Stimulated activated CD8-positive, alpha-beta memory T cell treated with anti-CD3 and anti-CD28 coated beads, Interleukin-2, amount 100 ng/mL, for 1 hour (primary cell): ENCODE data around the gene FOLR1.

Experiments
- DNase-seq, 2 donors: peaks; one replicate each; pipeline ENCODE4 v3.0.0-alpha.2; 2020; ENCODE audit warnings: low read depth in 2 of 2

Gene FOLR1

GRCh38 chr11:72223615-72224563, 31.9 kb downstream of the FOLR1 start:
- DNase-seq: no peak

GRCh38 chr11:72224564-72225410, 32.8 kb downstream of the FOLR1 start, which contains the start of gene INPPL1:
INPPL1 (plus strand) TSS chr11:72224767; CDS start chr11:72224985, 218 bp downstream.
- DNase-seq: no peak

GRCh38 chr11:72225411-72225951, 33.5 kb downstream of the FOLR1 start:
- no peak for DNase-seq

- DNase-seq: no peak
These were observed 34.8 kb downstream of the FOLR1 start for GRCh38 chr11:72226701-72227100.

- DNase-seq: no peak
These were observed 35.6 kb downstream of the FOLR1 start for GRCh38 chr11:72227316-72228228.

- no peak for DNase-seq
These were observed 36.4 kb downstream of the FOLR1 start for GRCh38 chr11:72228229-72228843.

GRCh38 chr11:72228844-72229231, 36.9 kb downstream of the FOLR1 start:
- DNase-seq: no peak

GRCh38 chr11:72229336-72229924, 37.5 kb downstream of the FOLR1 start:
- no peak for DNase-seq

- DNase-seq: no peak
These were observed 38.2 kb downstream of the FOLR1 start for GRCh38 chr11:72229925-72230763.

GRCh38 chr11:72230764-72231365, 38.9 kb downstream of the FOLR1 start:
- no peak for DNase-seq

- no peak for DNase-seq
These were observed 39.7 kb downstream of the FOLR1 start for GRCh38 chr11:72231396-72232259.

GRCh38 chr11:72232260-72233055, 40.5 kb downstream of the FOLR1 start:
- no peak for DNase-seq

GRCh38 chr11:72233056-72233772, 41.3 kb downstream of the FOLR1 start:
- no peak for DNase-seq

- no peak for DNase-seq
These were observed 42.0 kb downstream of the FOLR1 start for GRCh38 chr11:72233773-72234513.

GRCh38 chr11:72234514-72234830, 42.5 kb downstream of the FOLR1 start:
- DNase-seq: no peak

GRCh38 chr11:72234920-72235319, 43.0 kb downstream of the FOLR1 start:
- no peak for DNase-seq
